Measurements from ENCODE around the gene NPIPA3.
A peak's percentile ranks its signal among the peaks of the same experiment; 100 is the strongest.
"Not testable (repeated sequence)": the region's sequence is repeated elsewhere in the genome, so short reads cannot be mapped to it uniquely, and the experiment has no call there.

Gene NPIPA3

DNA sequence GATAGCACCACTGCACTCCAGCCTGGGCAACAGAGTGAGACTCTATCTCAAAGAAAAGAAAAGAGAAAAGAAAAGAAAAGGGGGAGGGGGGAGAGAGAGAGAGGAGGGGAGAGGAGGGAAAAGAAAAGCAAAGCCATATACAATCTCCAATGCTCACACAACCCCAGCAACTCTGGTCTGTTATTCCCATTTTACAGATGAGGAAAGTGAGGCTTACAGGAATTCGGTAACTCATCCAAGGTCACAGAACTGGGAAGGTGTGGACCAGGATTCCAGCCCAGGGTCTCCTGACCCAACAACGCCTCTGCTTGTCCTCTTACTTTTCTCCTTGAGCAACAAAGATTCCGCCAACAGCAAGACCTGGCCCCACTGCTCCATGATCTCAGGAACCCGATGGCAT lies 22.1 kb upstream of the NPIPA3 start:
- no peak for DNase-seq (ENCODE audit: low read depth)
- Histone ChIP-seq H3K4me3 (ENCODE audit: low read length) (no peak overlapping the region), H3K9me3 (ENCODE audit: control insufficient read depth, low read length) (no peaks in the 10 kb centered on the region), H3K9ac (ENCODE audit: low read length) (no peak overlapping the region), H3K36me3 (ENCODE audit: control insufficient read depth, insufficient read depth, low read length, severe bottlenecking) (no peaks in the 10 kb centered on the region), H3K27me3 (replicated peaks; ENCODE audit: control insufficient read depth, insufficient read depth, low read length) (peaks cover 16% of the 10 kb centered on the region), H3K4me1 (ENCODE audit: control insufficient read depth, insufficient read depth, low read length) (no peaks in the 10 kb centered on the region)

DNA sequence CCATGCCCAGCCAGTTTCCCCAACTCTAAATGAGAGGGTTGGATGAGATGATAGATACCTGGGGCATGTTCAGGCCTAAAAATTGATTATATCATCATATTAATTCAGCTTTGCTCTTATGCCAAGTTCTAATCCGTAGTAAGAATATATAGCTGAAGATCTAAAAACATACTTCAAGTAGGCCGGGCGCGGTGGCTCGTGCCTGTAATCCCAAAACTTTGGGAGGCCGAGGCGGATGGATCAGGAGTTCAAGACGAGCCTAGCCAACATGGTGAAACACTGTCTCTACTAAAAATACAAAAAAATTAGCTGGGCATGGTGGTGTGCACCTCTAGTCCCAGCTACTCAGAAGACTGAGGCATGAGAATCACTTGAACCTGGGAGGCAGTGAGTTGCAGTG lies 21.1 kb upstream of the NPIPA3 start:
- Histone ChIP-seq H3K4me3 (ENCODE audit: low read length) (no peak overlapping the region), H3K9me3 (ENCODE audit: control insufficient read depth, low read length) (no peaks in the 10 kb centered on the region)
- DNase-seq (ENCODE audit: low read depth), result no peak

DNA sequence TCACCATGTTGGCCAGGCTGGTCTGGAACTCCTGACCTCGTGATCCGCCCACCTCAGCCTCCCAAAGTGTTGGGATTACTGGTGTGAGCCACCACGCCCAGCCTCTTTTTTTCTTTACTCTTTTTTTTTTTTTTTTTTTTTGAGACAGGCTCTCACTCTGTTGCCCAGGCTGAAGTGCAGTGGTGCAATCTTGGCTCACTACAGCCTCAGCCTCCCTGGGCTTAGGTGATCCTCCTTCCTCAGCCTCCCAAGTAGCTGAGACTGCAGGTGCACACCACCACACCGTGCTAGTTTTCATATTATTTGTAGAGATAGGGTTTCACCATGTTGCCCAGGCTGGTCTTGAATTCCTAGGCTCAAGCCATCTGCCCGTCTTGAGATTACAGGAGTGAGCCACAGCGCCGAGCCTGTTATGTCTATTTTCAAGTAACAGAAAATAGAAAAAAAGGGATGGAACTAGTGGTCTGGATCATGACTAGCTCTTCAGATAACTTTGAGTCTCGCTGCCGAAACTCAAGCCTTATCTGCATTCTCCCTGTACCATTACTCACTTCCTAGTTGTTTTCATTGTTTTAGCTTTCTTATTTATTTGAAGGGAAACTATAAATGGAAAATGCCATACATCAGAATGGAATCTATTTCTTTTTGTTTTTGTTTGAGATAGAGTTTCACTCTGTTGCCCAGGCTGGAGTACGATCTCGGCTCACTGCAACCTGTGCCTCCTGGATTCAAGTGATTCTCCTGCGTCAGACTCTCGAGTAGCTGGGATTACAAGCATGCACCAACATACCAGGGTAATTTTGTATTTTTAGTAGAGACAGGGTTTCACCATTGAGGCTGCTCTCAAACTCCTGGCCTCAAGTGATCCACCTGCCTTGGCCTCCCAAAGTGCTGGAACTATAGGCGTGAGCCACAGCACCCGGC lies 17.1 kb upstream of the NPIPA3 start:
- H3K4me3 ChIP-seq (ENCODE audit: low read length); H3K27me3 ChIP-seq (replicated peaks; ENCODE audit: control insufficient read depth, insufficient read depth, low read length); H3K36me3 ChIP-seq (ENCODE audit: control insufficient read depth, insufficient read depth, low read length, severe bottlenecking); H3K9ac ChIP-seq (ENCODE audit: low read length); H3K4me1 ChIP-seq (ENCODE audit: control insufficient read depth, insufficient read depth, low read length); H3K9me3 ChIP-seq (ENCODE audit: control insufficient read depth, low read length): not testable (repeated sequence)
- peak; percentile 24 for DNase-seq (ENCODE audit: low read depth)

More for the DNA sequence above, 21.1 kb upstream of the NPIPA3 start:
- H3K27me3 ChIP-seq (replicated peaks; ENCODE audit: control insufficient read depth, insufficient read depth, low read length), result peaks cover 16% of the 10 kb centered on the region
- H3K4me1 ChIP-seq (ENCODE audit: control insufficient read depth, insufficient read depth, low read length), result no peaks in the 10 kb centered on the region
- H3K36me3 ChIP-seq (ENCODE audit: control insufficient read depth, insufficient read depth, low read length, severe bottlenecking), result no peaks in the 10 kb centered on the region
- no peak overlapping the region for H3K9ac ChIP-seq (ENCODE audit: low read length)

DNA sequence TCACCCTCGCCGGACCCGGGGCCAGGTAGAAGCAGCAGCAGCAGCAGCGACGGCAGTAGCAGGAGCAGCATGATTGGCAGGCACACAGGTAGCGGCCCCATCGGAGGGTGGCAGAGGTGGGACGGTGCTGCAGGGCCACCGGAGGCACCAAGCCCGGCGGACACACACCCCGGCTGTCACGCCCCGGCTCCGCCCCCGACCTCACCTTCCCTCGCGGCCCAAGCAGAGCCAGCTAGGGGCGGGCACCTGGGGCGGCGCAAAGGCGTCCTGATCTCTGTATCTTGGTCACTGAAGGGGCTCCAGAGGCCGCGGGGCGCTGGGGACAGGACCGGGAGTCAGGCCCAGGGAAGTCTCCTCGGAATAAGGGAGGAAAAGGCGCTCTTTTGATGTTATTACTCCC lies 9.1 kb upstream of the NPIPA3 start, which contains the start of gene PLA2G10:
TSS of gene PLA2G10 (minus strand) at position 180 of the 400 bp plus-strand sequence. CDS start at position 101, 79 bp downstream.
- not testable (repeated sequence) for H3K27me3 ChIP-seq (replicated peaks; ENCODE audit: control insufficient read depth, insufficient read depth, low read length)

DNA sequence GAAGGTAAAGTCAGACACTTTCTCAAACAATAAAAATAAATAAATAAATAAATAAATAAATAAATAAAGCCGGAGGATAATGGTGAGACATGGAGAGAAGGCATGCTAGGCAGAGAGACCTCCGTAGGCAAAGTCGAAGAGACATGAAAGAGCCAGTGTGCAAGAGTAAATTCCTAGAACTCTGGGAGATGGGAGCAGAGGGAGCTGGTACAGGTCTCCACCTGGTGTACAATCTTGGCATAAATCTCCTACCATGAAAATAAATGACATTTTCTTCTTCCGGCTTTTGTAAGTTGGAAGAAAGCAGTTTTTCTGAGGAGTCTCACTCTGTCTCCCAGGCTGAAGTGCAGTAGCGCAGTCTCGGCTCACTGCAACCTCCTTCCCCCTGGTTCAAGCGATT lies 1.4 kb upstream of the NPIPA3 start:
- H3K27me3 ChIP-seq (replicated peaks; ENCODE audit: control insufficient read depth, insufficient read depth, low read length); H3K9ac ChIP-seq (ENCODE audit: low read length); H3K4me3 ChIP-seq (ENCODE audit: low read length); H3K36me3 ChIP-seq (ENCODE audit: control insufficient read depth, insufficient read depth, low read length, severe bottlenecking); DNase-seq (ENCODE audit: low read depth); H3K4me1 ChIP-seq (ENCODE audit: control insufficient read depth, insufficient read depth, low read length); H3K9me3 ChIP-seq (ENCODE audit: control insufficient read depth, low read length): not testable (repeated sequence)

More for the DNA sequence above, 9.1 kb upstream of the NPIPA3 start, which contains the start of gene PLA2G10:
- H3K9me3 ChIP-seq (ENCODE audit: control insufficient read depth, low read length); H3K9ac ChIP-seq (ENCODE audit: low read length); DNase-seq (ENCODE audit: low read depth); H3K4me1 ChIP-seq (ENCODE audit: control insufficient read depth, insufficient read depth, low read length); H3K36me3 ChIP-seq (ENCODE audit: control insufficient read depth, insufficient read depth, low read length, severe bottlenecking); H3K4me3 ChIP-seq (ENCODE audit: low read length): not testable (repeated sequence)

DNA sequence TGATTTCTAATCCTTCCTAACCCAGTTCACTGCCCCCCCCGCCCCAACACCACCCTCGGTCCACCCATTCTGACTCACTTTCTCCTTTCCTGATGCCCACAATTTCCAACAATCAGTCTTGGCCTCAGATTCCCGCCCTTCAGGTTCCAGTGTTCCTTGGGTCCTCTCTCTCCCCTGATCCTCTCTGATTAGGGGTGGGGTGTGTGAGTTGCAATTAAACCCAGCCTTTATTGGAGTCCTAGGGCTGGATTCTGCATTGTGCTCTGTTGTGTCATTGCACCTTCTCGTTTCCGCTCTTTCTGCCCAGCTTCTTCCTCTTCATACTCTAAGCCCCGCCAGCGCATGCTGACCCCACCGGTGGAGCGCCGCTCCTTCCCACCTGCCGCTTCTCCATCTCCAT lies 539 bp upstream of the NPIPA3 start:
- not testable (repeated sequence) for H3K27me3 ChIP-seq (replicated peaks; ENCODE audit: control insufficient read depth, insufficient read depth, low read length); H3K9me3 ChIP-seq (ENCODE audit: control insufficient read depth, low read length); H3K4me1 ChIP-seq (ENCODE audit: control insufficient read depth, insufficient read depth, low read length); H3K4me3 ChIP-seq (ENCODE audit: low read length); H3K9ac ChIP-seq (ENCODE audit: low read length); DNase-seq (ENCODE audit: low read depth); H3K36me3 ChIP-seq (ENCODE audit: control insufficient read depth, insufficient read depth, low read length, severe bottlenecking)

DNA sequence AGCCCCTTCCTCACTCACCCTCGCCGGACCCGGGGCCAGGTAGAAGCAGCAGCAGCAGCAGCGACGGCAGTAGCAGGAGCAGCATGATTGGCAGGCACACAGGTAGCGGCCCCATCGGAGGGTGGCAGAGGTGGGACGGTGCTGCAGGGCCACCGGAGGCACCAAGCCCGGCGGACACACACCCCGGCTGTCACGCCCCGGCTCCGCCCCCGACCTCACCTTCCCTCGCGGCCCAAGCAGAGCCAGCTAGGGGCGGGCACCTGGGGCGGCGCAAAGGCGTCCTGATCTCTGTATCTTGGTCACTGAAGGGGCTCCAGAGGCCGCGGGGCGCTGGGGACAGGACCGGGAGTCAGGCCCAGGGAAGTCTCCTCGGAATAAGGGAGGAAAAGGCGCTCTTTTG lies 30.0 kb downstream of the NPIPA3 start:
- not testable (repeated sequence) for H3K4me3 ChIP-seq (ENCODE audit: low read length); H3K9ac ChIP-seq (ENCODE audit: low read length); H3K36me3 ChIP-seq (ENCODE audit: control insufficient read depth, insufficient read depth, low read length, severe bottlenecking); DNase-seq (ENCODE audit: low read depth); H3K27me3 ChIP-seq (replicated peaks; ENCODE audit: control insufficient read depth, insufficient read depth, low read length); H3K9me3 ChIP-seq (ENCODE audit: control insufficient read depth, low read length); H3K4me1 ChIP-seq (ENCODE audit: control insufficient read depth, insufficient read depth, low read length)

DNA sequence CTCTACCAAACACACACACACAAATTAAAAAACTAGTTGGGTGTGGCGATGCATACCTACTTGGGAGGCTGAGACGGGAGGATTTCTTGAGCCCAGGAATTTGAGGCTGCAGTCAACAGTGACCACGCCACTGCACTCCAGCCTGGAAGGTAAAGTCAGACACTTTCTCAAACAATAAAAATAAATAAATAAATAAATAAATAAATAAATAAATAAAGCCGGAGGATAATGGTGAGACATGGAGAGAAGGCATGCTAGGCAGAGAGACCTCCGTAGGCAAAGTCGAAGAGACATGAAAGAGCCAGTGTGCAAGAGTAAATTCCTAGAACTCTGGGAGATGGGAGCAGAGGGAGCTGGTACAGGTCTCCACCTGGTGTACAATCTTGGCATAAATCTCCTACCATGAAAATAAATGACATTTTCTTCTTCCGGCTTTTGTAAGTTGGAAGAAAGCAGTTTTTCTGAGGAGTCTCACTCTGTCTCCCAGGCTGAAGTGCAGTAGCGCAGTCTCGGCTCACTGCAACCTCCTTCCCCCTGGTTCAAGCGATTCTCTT lies 37.7 kb downstream of the NPIPA3 start:
- not testable (repeated sequence) for DNase-seq (ENCODE audit: low read depth); H3K4me1 ChIP-seq (ENCODE audit: control insufficient read depth, insufficient read depth, low read length); H3K9me3 ChIP-seq (ENCODE audit: control insufficient read depth, low read length); H3K9ac ChIP-seq (ENCODE audit: low read length); H3K27me3 ChIP-seq (replicated peaks; ENCODE audit: control insufficient read depth, insufficient read depth, low read length); H3K36me3 ChIP-seq (ENCODE audit: control insufficient read depth, insufficient read depth, low read length, severe bottlenecking); H3K4me3 ChIP-seq (ENCODE audit: low read length)

DNA sequence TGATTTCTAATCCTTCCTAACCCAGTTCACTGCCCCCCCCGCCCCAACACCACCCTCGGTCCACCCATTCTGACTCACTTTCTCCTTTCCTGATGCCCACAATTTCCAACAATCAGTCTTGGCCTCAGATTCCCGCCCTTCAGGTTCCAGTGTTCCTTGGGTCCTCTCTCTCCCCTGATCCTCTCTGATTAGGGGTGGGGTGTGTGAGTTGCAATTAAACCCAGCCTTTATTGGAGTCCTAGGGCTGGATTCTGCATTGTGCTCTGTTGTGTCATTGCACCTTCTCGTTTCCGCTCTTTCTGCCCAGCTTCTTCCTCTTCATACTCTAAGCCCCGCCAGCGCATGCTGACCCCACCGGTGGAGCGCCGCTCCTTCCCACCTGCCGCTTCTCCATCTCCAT lies 38.6 kb downstream of the NPIPA3 start:
- not testable (repeated sequence) for H3K4me3 ChIP-seq (ENCODE audit: low read length); H3K9ac ChIP-seq (ENCODE audit: low read length); H3K27me3 ChIP-seq (replicated peaks; ENCODE audit: control insufficient read depth, insufficient read depth, low read length); DNase-seq (ENCODE audit: low read depth); H3K36me3 ChIP-seq (ENCODE audit: control insufficient read depth, insufficient read depth, low read length, severe bottlenecking); H3K9me3 ChIP-seq (ENCODE audit: control insufficient read depth, low read length); H3K4me1 ChIP-seq (ENCODE audit: control insufficient read depth, insufficient read depth, low read length)

DNA sequence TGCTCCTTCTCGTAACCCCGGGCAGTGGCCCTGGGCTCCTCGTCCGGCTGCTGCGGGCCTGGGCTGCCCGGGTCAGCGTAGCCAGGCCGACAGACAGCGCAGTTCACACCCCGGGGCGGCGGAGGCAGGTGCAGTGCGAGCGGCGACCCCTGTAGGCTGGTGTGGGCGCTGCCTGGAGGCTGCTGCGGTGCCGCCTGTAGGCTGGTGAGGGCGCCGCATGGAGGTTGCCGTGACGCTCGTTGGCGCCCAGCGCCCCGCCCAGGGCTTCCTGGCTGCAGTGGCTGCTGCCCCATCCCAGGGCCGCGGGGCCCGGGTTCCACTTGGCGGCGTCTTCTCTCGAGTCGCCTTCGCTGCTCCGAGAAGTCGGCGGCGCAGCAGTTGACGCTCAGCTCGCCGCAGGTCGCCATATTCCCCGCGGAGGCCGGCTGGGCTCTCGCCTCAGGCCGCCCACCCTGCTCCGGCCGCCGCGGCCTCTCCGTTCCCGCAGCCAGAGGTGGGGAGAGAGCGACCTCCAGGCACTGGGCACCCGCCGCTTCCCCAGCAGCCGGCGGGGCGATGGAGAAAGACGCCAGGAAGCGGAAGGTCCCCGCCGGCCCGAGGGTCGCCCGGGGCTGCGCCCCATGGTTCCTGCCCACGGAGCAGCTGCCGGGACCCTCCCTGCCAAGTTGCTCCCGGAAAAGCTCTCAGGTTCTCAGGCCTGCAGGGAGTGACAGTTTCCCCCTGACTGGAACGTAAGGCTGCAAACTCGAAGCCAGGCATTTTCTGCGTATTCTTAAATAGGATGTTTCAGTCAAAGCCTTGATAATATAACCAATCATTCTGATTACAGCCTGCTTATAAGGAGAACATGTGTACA lies 39.3 kb downstream of the NPIPA3 start, which contains the start of gene NPIPA2:
TSS of gene NPIPA2 (plus strand) at position 261 of the 856 bp plus-strand sequence. CDS start 5,533 bp downstream, outside the sequence.
- DNase-seq (ENCODE audit: low read depth); H3K9ac ChIP-seq (ENCODE audit: low read length); H3K27me3 ChIP-seq (replicated peaks; ENCODE audit: control insufficient read depth, insufficient read depth, low read length); H3K36me3 ChIP-seq (ENCODE audit: control insufficient read depth, insufficient read depth, low read length, severe bottlenecking); H3K4me3 ChIP-seq (ENCODE audit: low read length); H3K4me1 ChIP-seq (ENCODE audit: control insufficient read depth, insufficient read depth, low read length); H3K9me3 ChIP-seq (ENCODE audit: control insufficient read depth, low read length): not testable (repeated sequence)

DNA sequence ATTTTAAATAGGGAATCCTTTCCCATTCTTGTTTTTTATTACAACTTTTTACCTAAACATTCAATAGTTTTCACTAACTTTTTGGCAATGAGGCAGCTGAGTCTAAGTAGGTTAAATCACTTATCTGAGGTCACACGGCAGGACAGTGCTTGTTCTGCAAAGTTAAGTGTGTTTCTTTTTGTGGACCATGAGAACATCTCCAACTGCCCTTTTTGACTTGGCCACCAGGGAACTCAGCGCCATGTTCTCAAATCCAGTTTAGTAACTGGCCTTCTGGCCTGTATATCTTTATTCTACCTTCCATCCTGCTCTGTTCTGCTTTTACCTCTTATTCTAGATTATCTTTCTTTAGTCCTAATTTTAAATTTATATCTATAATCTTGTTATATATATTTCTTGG lies 70.4 kb downstream of the NPIPA3 start:
- H3K9ac ChIP-seq (ENCODE audit: low read length); H3K4me1 ChIP-seq (ENCODE audit: control insufficient read depth, insufficient read depth, low read length); H3K4me3 ChIP-seq (ENCODE audit: low read length); DNase-seq (ENCODE audit: low read depth); H3K27me3 ChIP-seq (replicated peaks; ENCODE audit: control insufficient read depth, insufficient read depth, low read length); H3K36me3 ChIP-seq (ENCODE audit: control insufficient read depth, insufficient read depth, low read length, severe bottlenecking); H3K9me3 ChIP-seq (ENCODE audit: control insufficient read depth, low read length): not testable (repeated sequence)
